ENCODE measurements around the gene NRF1.

Gene NRF1

GRCh38 chr7:129741743-129742213 is 130.3 kb downstream of the NRF1 start:
- DNase-seq: peak; percentile 97

GRCh38 chr7:129742256-129742655 is 130.7 kb downstream of the NRF1 start:
- DNase-seq: no peak

- no peak for DNase-seq
Observed at GRCh38 chr7:129746857-129747529, 135.5 kb downstream of the NRF1 start.

- no peak for DNase-seq
Observed at GRCh38 chr7:129748356-129749109, 137.0 kb downstream of the NRF1 start.

- DNase-seq: no peak
Observed at GRCh38 chr7:129750091-129750490, 138.6 kb downstream of the NRF1 start.

- DNase-seq: no peak
Observed at GRCh38 chr7:129750501-129750900, 139.0 kb downstream of the NRF1 start.

- no peak for DNase-seq
Observed at GRCh38 chr7:129751916-129752315, 140.4 kb downstream of the NRF1 start.

- no peak for DNase-seq
Observed at GRCh38 chr7:129752760-129753159, 141.2 kb downstream of the NRF1 start.

GRCh38 chr7:129754406-129754805 is 142.9 kb downstream of the NRF1 start:
- DNase-seq: no peak

- DNase-seq: no peak
Observed at GRCh38 chr7:129757991-129758390, 146.5 kb downstream of the NRF1 start.

- no peak for DNase-seq
Observed at GRCh38 chr7:129762387-129762969, 151.0 kb downstream of the NRF1 start.

- DNase-seq: no peak
Observed at GRCh38 chr7:129764247-129765084, 152.9 kb downstream of the NRF1 start.

GRCh38 chr7:129765352-129765751 is 153.8 kb downstream of the NRF1 start:
- no peak for DNase-seq

- no peak for DNase-seq
Observed at GRCh38 chr7:129767120-129768015, 155.8 kb downstream of the NRF1 start.

GRCh38 chr7:129768614-129769399 is 157.3 kb downstream of the NRF1 start:
- DNase-seq: peak; percentile 26

- DNase-seq: peak; percentile 48
Observed at GRCh38 chr7:129769400-129769774, 157.9 kb downstream of the NRF1 start.

- DNase-seq: no peak
Observed at GRCh38 chr7:129769866-129770808, 158.6 kb downstream of the NRF1 start.

GRCh38 chr7:129771201-129771927 is 159.8 kb downstream of the NRF1 start:
- DNase-seq: no peak

GRCh38 chr7:129771928-129772479 is 160.5 kb downstream of the NRF1 start:
- peak; percentile 53 for DNase-seq
